Activated effector memory CD4-positive, alpha-beta T cell treated with anti-CD3 and anti-CD28 coated beads, Interleukin-2, amount 50 U/mL, for 16 hours (primary cell): ENCODE measurements around the gene GPR108.
"Not testable (repeated sequence)": the region's sequence is repeated elsewhere in the genome, so short reads cannot be mapped to it uniquely, and the experiment has no call there.

Experiments
- DNase-seq: peaks from one replicate; pipeline ENCODE4 v3.0.0-alpha.2; 2020

GPR108 gene

DNA sequence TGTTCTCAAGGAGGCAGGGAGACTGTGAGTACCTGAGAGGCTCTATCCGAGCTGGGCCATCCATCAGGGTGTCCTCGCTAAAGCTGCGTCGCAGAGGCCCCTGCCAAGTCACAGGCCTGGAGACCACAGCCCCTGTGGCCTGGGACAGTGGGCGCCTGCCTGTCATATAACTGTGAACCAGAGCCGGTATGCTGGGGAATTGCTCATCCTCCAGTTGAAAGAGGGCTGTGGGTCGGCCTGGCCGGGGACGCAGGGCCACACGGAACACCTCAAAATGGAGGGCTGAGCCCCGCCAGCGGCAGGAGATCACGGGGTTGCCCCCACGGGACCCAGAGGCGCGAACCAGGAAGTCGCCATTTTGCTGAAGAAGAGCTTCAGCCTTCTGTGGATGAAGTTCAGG lies 23.2 kb upstream of the GPR108 start:
- DNase-seq, result no peak

DNA sequence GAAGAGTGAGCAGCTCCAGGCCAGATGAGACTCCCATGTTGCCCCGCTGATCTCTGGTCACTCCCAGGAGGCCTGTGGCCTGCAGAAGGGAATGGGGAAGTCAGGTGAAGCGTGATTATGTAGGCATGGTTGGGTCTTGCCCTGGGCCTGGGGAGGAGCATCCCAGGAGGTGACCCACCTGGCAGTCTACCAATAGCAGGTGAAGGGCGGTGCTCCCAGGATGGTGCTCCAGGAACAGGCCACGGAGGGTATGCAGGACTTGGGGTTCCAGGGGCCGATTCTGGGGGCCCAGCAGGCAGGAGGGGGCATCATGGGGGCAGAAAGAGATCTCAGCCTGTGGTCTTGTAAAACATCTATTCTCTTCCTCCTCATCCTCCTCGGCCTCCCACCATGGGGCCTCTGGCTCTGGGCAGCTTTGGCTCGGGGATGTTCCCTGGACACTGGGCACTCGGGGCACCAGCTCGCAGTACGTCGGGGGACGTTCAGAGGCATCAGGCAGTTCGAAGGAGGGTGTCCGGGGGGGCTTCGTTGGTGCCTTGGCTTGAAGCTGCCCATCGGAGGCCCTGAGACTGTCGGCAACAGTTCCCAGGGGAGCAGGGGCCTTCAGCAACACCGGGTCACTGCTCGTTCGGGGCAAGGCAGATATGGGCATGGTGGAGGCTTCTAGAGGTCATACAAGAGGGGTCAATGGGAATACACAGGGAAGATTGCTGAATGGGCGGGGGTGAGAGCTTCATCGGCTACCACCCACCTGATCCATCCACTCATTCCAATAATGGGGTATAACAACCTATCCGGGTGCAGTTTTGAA lies 17.5 kb upstream of the GPR108 start:
- DNase-seq, result peak; percentile 57

DNA sequence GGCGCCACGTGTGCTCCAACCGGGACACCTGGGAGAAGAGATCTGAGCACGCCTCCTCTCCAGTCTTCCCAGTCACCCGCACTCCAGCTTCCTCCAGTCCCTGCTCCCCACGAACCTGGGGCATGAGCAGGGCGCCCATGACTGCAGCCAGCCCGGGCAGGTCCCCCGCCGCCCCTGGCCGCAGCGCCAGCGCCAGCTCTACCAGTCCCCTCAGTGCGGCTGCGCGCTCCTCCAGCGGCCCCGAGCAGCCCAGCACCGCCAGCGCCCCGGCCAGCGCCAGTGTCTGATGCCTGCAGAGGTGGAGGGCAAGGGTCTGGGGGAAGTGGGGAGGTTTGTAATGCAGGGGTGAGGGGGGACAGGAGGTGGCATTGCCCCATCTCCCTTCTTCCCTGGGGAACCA lies 16.8 kb upstream of the GPR108 start:
- peak; percentile 58 for DNase-seq

- DNase-seq, result peak; percentile 90
These were observed 16.0 kb upstream of the GPR108 start for GRCh38 chr19:6753178-6754031.

GRCh38 chr19:6752256-6753177 lies 15.1 kb upstream of the GPR108 start:
- DNase-seq, result no peak

- DNase-seq, result no peak
These were observed 13.8 kb upstream of the GPR108 start for GRCh38 chr19:6751189-6751588.

- no peak for DNase-seq
These were observed 12.7 kb upstream of the GPR108 start for GRCh38 chr19:6750062-6750461.

DNA sequence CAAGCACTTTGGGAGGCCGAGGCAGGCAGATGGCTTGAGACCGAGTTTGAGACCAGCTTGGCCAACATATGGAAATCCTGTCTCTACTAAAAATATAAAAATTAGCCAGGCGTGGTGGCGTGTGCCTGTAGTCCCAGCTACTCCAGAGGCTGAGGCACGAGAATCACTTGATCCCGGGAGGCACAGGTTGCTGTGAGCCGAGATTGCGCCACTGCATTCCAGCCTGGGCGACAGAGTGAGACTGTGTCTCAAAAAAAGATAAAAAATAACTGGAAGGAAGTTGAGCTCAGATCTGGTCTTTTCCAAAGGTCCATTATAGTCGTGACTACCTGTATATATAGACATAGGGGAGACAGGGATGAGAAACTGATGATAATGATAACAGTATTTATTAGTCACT lies 11.2 kb upstream of the GPR108 start:
- not testable (repeated sequence) for DNase-seq

GRCh38 chr19:6745965-6746364 lies 8.6 kb upstream of the GPR108 start:
- DNase-seq, result no peak

GRCh38 chr19:6744381-6745301 lies 7.3 kb upstream of the GPR108 start:
- no peak for DNase-seq

DNA sequence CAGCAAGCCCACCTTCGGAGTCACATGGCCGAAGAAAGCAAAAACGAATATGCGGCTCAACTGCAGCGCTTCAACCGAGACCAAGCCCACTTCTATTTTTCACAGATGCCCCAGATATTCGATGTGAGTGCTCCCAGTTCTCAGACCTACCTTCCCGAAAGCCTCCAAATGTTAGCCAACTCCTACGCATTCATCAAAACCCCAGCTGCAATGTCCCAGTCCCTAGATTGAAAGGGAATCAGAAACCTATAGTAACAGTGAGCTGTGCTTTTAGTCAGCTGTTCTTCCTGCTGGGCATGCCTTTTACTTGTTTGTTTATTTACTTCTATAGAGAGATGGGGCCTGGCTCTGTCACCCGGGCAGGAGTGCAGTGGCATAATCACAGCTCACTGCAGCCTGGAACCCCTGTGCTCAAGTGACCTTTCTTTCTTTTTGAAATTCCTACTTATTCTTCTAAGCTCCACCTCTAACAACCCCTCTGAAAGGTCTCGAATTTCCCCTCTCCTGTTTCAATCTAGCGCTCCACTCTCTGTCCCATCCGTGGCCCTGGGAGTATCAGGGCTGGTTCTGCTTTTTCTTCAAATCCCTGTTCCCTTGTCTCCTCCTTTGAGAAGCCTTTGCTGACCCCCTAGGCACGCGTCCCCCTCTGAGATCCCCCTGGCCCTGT lies 6.5 kb upstream of the GPR108 start:
- no peak for DNase-seq

- no peak for DNase-seq
These were observed 5.7 kb upstream of the GPR108 start for GRCh38 chr19:6743066-6743465.

- peak; percentile 70 for DNase-seq
These were observed 3.4 kb upstream of the GPR108 start for GRCh38 chr19:6740589-6741343.

DNA sequence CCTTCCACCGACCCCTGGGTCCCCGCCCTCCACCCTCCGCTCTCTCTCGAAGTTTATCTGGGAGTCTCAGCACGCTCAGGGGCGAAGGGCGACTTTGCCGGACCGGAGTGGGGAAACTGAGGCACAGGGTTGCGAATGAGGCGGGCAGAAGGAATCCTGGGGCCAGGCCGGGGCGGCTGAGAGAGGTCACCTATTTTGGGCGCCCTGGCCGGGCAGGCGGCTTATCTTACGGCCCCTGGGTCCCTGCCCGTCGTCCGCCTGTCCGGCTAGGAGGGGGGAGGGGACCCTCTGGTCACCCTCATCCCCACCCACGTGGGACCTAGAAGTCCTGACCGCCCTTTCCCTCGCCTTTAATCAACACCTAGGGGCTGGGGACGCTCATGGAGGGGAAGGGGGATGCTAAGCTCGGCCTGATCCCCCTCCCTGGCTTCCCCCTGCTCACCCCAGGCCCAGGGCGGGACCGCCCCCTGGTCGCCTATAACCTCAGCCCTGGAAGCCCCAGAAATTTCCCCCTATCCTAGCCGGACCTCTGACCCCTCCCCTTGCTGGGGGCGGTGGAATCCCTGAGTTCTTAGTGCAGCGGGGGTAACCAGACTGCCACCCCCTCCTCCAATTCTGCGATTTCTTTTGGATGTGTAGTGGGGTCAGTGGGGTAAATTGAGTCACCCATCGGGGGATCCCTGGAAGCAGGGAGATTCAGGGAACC lies 2.7 kb upstream of the GPR108 start:
- no peak for DNase-seq

GRCh38 chr19:6739390-6739882 lies 2.1 kb upstream of the GPR108 start, which contains the start of gene TRIP10:
TSS of gene TRIP10 (plus strand) at chr19:6739680. CDS start at chr19:6739762, 82 bp downstream.
- peak; percentile 93 for DNase-seq

DNA sequence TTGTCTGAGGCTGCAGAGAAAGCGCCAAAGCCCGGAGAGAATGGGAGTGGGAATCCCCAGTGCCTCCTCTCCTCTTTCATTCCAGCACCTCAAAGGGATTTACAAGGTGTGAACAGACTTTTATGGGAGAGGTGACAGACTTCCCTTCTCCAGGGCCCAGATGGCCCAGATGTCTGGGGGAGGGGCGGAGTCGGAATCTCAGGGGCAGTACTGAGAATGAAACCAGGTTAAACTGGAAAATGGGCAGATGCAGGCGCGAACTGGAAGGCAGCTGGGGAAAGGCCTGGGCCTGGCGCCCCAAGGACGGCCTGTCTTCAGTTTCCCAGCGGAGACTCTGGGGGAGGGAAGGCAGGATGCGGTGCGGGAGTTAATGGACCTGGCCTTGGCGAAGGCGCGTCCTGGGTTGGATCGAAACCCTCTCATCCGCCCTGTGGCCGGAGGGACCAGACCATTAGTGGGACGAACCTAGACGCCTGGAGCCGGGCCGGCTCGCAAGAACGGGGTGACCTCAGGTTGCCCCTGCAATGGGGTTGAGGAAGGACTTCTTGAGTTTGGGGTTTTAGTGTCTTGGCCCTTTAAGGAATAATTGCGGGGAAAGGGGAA lies 1.5 kb upstream of the GPR108 start:
- peak; percentile 77 for DNase-seq

- DNase-seq, result peak; percentile 91
These were observed 750 bp upstream of the GPR108 start for GRCh38 chr19:6737873-6738786.

GRCh38 chr19:6736917-6737283 lies 480 bp downstream of the GPR108 start:
- no peak for DNase-seq
